ENCODE results near the gene PRAMEF18. TPM values are rescaled to one million over a fixed set of nuclear protein-coding genes. Genes with fewer than 3 reads are reported as not detected.
"Not testable (repeated sequence)": the region's sequence is repeated elsewhere in the genome, so short reads cannot be mapped to it uniquely, and the experiment has no call there.

PRAMEF18 gene
- polyA plus RNA-seq, 1 donor (not counting 4 experiments of a cell fraction or from before 2014, with no cell fraction given) = not detected

GRCh38 chr1:13234057-13234456 lies 8.1 kb upstream of the PRAMEF18 start:
- H2AFZ ChIP-seq (ENCODE audit: control insufficient read depth, low read length); H4K20me1 ChIP-seq (ENCODE audit: control insufficient read depth, extremely low read depth, insufficient read depth, low read length); H3K27me3 ChIP-seq (ENCODE audit: control insufficient read depth, extremely low read depth, insufficient read depth, low read length); H3K9ac ChIP-seq (ENCODE audit: control insufficient read depth, extremely low read depth, insufficient read depth, low read length); H3K4me1 ChIP-seq (ENCODE audit: control insufficient read depth, extremely low read depth, insufficient read depth, low read length); H3K9me3 ChIP-seq (ENCODE audit: control insufficient read depth, low read depth, low read length); H3K9me1 ChIP-seq (ENCODE audit: control insufficient read depth, extremely low read depth, insufficient read depth, low read length); DNase-seq (ENCODE audit: low read depth, low spot score); H3K79me2 ChIP-seq (ENCODE audit: control insufficient read depth, insufficient read depth, low read length); H3K27ac ChIP-seq (ENCODE audit: control insufficient read depth, insufficient read depth, low read length); H3K4me2 ChIP-seq (ENCODE audit: control insufficient read depth, extremely low read depth, insufficient read depth, low read depth, low read length); H3K4me3 ChIP-seq (ENCODE audit: control insufficient read depth in 2 of 3, extremely low read depth in 1 of 3, insufficient read depth in 2 of 3, low read depth in 1 of 3, low read length in 3 of 3); dilution Hi-C loops (cut with MboI; ENCODE audit: extremely low pct_ligation_motif_present, low sequenced_read_pairs); H3K36me3 ChIP-seq (ENCODE audit: control insufficient read depth in 2 of 2, extremely low read depth in 1 of 2, insufficient read depth in 2 of 2, low read length in 2 of 2); FAIRE-seq: not testable (repeated sequence)

GRCh38 chr1:13232056-13232455 lies 6.1 kb upstream of the PRAMEF18 start:
- H3K9ac ChIP-seq (ENCODE audit: control insufficient read depth, extremely low read depth, insufficient read depth, low read length); DNase-seq (ENCODE audit: low read depth, low spot score); H3K4me2 ChIP-seq (ENCODE audit: control insufficient read depth, extremely low read depth, insufficient read depth, low read depth, low read length); H4K20me1 ChIP-seq (ENCODE audit: control insufficient read depth, extremely low read depth, insufficient read depth, low read length); H3K9me1 ChIP-seq (ENCODE audit: control insufficient read depth, extremely low read depth, insufficient read depth, low read length); dilution Hi-C loops (cut with MboI; ENCODE audit: extremely low pct_ligation_motif_present, low sequenced_read_pairs); H3K27me3 ChIP-seq (ENCODE audit: control insufficient read depth, extremely low read depth, insufficient read depth, low read length); H3K4me3 ChIP-seq (ENCODE audit: control insufficient read depth in 2 of 3, extremely low read depth in 1 of 3, insufficient read depth in 2 of 3, low read depth in 1 of 3, low read length in 3 of 3); H3K9me3 ChIP-seq (ENCODE audit: control insufficient read depth, low read depth, low read length); H2AFZ ChIP-seq (ENCODE audit: control insufficient read depth, low read length); H3K79me2 ChIP-seq (ENCODE audit: control insufficient read depth, insufficient read depth, low read length); H3K27ac ChIP-seq (ENCODE audit: control insufficient read depth, insufficient read depth, low read length); H3K4me1 ChIP-seq (ENCODE audit: control insufficient read depth, extremely low read depth, insufficient read depth, low read length); FAIRE-seq; H3K36me3 ChIP-seq (ENCODE audit: control insufficient read depth in 2 of 2, extremely low read depth in 1 of 2, insufficient read depth in 2 of 2, low read length in 2 of 2): not testable (repeated sequence)

GRCh38 chr1:13231061-13231750 lies 5.3 kb upstream of the PRAMEF18 start:
- H3K9me1 ChIP-seq (ENCODE audit: control insufficient read depth, extremely low read depth, insufficient read depth, low read length); H3K36me3 ChIP-seq (ENCODE audit: control insufficient read depth in 2 of 2, extremely low read depth in 1 of 2, insufficient read depth in 2 of 2, low read length in 2 of 2); H3K79me2 ChIP-seq (ENCODE audit: control insufficient read depth, insufficient read depth, low read length); dilution Hi-C loops (cut with MboI; ENCODE audit: extremely low pct_ligation_motif_present, low sequenced_read_pairs); H3K9ac ChIP-seq (ENCODE audit: control insufficient read depth, extremely low read depth, insufficient read depth, low read length); H3K9me3 ChIP-seq (ENCODE audit: control insufficient read depth, low read depth, low read length); H3K4me2 ChIP-seq (ENCODE audit: control insufficient read depth, extremely low read depth, insufficient read depth, low read depth, low read length); H4K20me1 ChIP-seq (ENCODE audit: control insufficient read depth, extremely low read depth, insufficient read depth, low read length); H3K27me3 ChIP-seq (ENCODE audit: control insufficient read depth, extremely low read depth, insufficient read depth, low read length); H3K4me1 ChIP-seq (ENCODE audit: control insufficient read depth, extremely low read depth, insufficient read depth, low read length); H3K4me3 ChIP-seq (ENCODE audit: control insufficient read depth in 2 of 3, extremely low read depth in 1 of 3, insufficient read depth in 2 of 3, low read depth in 1 of 3, low read length in 3 of 3); FAIRE-seq; H3K27ac ChIP-seq (ENCODE audit: control insufficient read depth, insufficient read depth, low read length); H2AFZ ChIP-seq (ENCODE audit: control insufficient read depth, low read length); DNase-seq (ENCODE audit: low read depth, low spot score): not testable (repeated sequence)

GRCh38 chr1:13230601-13231000 lies 4.6 kb upstream of the PRAMEF18 start:
- H4K20me1 ChIP-seq (ENCODE audit: control insufficient read depth, extremely low read depth, insufficient read depth, low read length); H3K27me3 ChIP-seq (ENCODE audit: control insufficient read depth, extremely low read depth, insufficient read depth, low read length); H3K9me1 ChIP-seq (ENCODE audit: control insufficient read depth, extremely low read depth, insufficient read depth, low read length); DNase-seq (ENCODE audit: low read depth, low spot score); H3K9me3 ChIP-seq (ENCODE audit: control insufficient read depth, low read depth, low read length); H3K27ac ChIP-seq (ENCODE audit: control insufficient read depth, insufficient read depth, low read length); H3K4me2 ChIP-seq (ENCODE audit: control insufficient read depth, extremely low read depth, insufficient read depth, low read depth, low read length); dilution Hi-C loops (cut with MboI; ENCODE audit: extremely low pct_ligation_motif_present, low sequenced_read_pairs); FAIRE-seq; H3K36me3 ChIP-seq (ENCODE audit: control insufficient read depth in 2 of 2, extremely low read depth in 1 of 2, insufficient read depth in 2 of 2, low read length in 2 of 2); H3K79me2 ChIP-seq (ENCODE audit: control insufficient read depth, insufficient read depth, low read length); H3K9ac ChIP-seq (ENCODE audit: control insufficient read depth, extremely low read depth, insufficient read depth, low read length); H3K4me1 ChIP-seq (ENCODE audit: control insufficient read depth, extremely low read depth, insufficient read depth, low read length); H3K4me3 ChIP-seq (ENCODE audit: control insufficient read depth in 2 of 3, extremely low read depth in 1 of 3, insufficient read depth in 2 of 3, low read depth in 1 of 3, low read length in 3 of 3); H2AFZ ChIP-seq (ENCODE audit: control insufficient read depth, low read length): not testable (repeated sequence)

- H3K9me3 ChIP-seq (ENCODE audit: control insufficient read depth, low read depth, low read length); DNase-seq (ENCODE audit: low read depth, low spot score); dilution Hi-C loops (cut with MboI; ENCODE audit: extremely low pct_ligation_motif_present, low sequenced_read_pairs); H3K27ac ChIP-seq (ENCODE audit: control insufficient read depth, insufficient read depth, low read length); H3K4me2 ChIP-seq (ENCODE audit: control insufficient read depth, extremely low read depth, insufficient read depth, low read depth, low read length); H3K79me2 ChIP-seq (ENCODE audit: control insufficient read depth, insufficient read depth, low read length); H3K4me3 ChIP-seq (ENCODE audit: control insufficient read depth in 2 of 3, extremely low read depth in 1 of 3, insufficient read depth in 2 of 3, low read depth in 1 of 3, low read length in 3 of 3); FAIRE-seq; H4K20me1 ChIP-seq (ENCODE audit: control insufficient read depth, extremely low read depth, insufficient read depth, low read length); H3K9me1 ChIP-seq (ENCODE audit: control insufficient read depth, extremely low read depth, insufficient read depth, low read length); H3K9ac ChIP-seq (ENCODE audit: control insufficient read depth, extremely low read depth, insufficient read depth, low read length); H3K27me3 ChIP-seq (ENCODE audit: control insufficient read depth, extremely low read depth, insufficient read depth, low read length); H3K4me1 ChIP-seq (ENCODE audit: control insufficient read depth, extremely low read depth, insufficient read depth, low read length); H2AFZ ChIP-seq (ENCODE audit: control insufficient read depth, low read length); H3K36me3 ChIP-seq (ENCODE audit: control insufficient read depth in 2 of 2, extremely low read depth in 1 of 2, insufficient read depth in 2 of 2, low read length in 2 of 2): not testable (repeated sequence)
These were observed 4.1 kb upstream of the PRAMEF18 start for GRCh38 chr1:13230096-13230495.
